ENCODE measurements around the gene MYO3A. TPM values are rescaled to one million over a fixed set of nuclear protein-coding genes. Genes with fewer than 3 reads are reported as not detected.
"Not testable (repeated sequence)": the region's sequence is repeated elsewhere in the genome, so short reads cannot be mapped to it uniquely, and the experiment has no call there.

Gene MYO3A
- total RNA-seq, 1 experiment from 2014 or later, result not detected

DNA sequence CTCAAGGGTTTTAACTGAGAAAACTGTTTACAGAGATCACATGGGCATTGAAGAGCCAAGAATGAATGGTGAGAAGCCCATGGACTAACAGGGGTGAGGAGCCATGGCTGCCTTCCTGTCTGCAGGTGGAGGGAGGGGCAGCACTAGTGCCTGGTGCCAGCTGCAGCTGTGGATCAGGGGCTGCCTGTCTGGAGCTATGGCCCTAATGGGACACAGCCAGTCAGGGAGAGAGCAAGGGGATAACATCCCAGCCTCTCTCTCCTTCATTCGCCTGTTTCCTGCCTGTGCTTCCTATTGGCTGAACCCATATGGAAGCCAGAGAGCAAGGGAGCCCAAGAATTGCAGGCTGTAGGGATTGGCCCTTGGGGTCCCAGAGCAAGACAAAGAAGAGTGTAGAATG, 156.7 kb downstream of the MYO3A start:
- H3K4me1 ChIP-seq (replicated peaks; ENCODE audit: insufficient read depth), result no peaks in the 10 kb centered on the region
- no peak for DNase-seq
- POLR2A ChIA-PET (ENCODE audit: unreplicated experiment), result no interaction called here
- CTCF ChIA-PET, result no interaction called here
- intact Hi-C loops (cut with micrococcal nuclease; ENCODE audit: unreplicated experiment), result no loop called here
- H3K9me2 ChIP-seq (ENCODE audit: insufficient read depth), result no peaks in the 10 kb centered on the region
- BruUV-seq (replicated peaks), result no TSS peak
- H4K20me1 ChIP-seq (ENCODE audit: insufficient read depth), result no peaks in the 10 kb centered on the region
- H3K27ac ChIP-seq, result no peak overlapping the region
- H2AFZ ChIP-seq, result no peak overlapping the region
- H3K79me2 ChIP-seq (ENCODE audit: low read depth), result no peaks in the 10 kb centered on the region
- no peak overlapping the region for H3K4me3 ChIP-seq
- H3K27me3 ChIP-seq (ENCODE audit: insufficient read depth, low read depth), result 0 out of 2 replicates have a peak, but pooled peaks cover 3% of the 10 kb centered on the region
- H3K9me3 ChIP-seq (ENCODE audit: insufficient read depth, low read depth), result no peaks in the 10 kb centered on the region
- TF ChIP-seq, protein P1, sequence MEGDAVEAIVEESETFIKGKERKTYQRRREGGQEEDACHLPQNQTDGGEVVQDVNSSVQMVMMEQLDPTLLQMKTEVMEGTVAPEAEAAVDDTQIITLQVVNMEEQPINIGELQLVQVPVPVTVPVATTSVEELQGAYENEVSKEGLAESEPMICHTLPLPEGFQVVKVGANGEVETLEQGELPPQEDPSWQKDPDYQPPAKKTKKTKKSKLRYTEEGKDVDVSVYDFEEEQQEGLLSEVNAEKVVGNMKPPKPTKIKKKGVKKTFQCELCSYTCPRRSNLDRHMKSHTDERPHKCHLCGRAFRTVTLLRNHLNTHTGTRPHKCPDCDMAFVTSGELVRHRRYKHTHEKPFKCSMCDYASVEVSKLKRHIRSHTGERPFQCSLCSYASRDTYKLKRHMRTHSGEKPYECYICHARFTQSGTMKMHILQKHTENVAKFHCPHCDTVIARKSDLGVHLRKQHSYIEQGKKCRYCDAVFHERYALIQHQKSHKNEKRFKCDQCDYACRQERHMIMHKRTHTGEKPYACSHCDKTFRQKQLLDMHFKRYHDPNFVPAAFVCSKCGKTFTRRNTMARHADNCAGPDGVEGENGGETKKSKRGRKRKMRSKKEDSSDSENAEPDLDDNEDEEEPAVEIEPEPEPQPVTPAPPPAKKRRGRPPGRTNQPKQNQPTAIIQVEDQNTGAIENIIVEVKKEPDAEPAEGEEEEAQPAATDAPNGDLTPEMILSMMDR (conservative IDR thresholded peaks at IDR 0.05), result no peak
- TF ChIP-seq EZH2 (IDR thresholded peaks at IDR 0.05; ENCODE audit: low read depth), result no peak
- no peaks in the 10 kb centered on the region for H3K36me3 ChIP-seq (ENCODE audit: low read depth)
- H3K4me2 ChIP-seq, result no peak overlapping the region
- H3F3A ChIP-seq (ENCODE audit: insufficient read depth, low read depth), result no peaks in the 10 kb centered on the region

DNA sequence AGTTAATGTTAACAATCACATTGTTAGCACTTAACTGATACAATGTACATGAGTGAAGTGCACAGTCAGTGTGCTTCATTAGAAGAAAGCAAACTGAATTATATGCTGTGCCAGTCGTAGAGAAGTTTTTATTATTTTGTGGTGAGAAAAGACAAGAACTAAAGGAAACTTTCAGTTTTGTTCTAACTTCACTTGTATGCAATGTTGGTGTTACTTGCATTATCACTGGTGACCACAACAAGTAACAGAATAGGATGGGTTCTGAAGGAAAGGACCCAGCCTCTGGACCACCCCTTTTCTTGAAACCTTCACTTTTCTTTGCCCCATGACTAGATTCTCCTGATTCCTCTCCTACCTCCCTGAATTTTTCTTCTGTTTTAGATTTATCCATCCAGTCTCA, 159.2 kb downstream of the MYO3A start:
- Histone ChIP-seq H3K27ac (no peak overlapping the region), H3K27me3 (ENCODE audit: insufficient read depth, low read depth) (0 out of 2 replicates have a peak, but pooled peaks cover 3% of the 10 kb centered on the region), H3F3A (ENCODE audit: insufficient read depth, low read depth) (no peaks in the 10 kb centered on the region), H2AFZ (no peak overlapping the region), H3K36me3 (ENCODE audit: low read depth) (no peaks in the 10 kb centered on the region), H3K9me2 (ENCODE audit: insufficient read depth) (no peaks in the 10 kb centered on the region), H3K9me3 (ENCODE audit: insufficient read depth, low read depth) (no peaks in the 10 kb centered on the region), H3K4me3 (no peak overlapping the region), H3K4me2 (no peak overlapping the region), H3K4me1 (replicated peaks; ENCODE audit: insufficient read depth) (no peaks in the 10 kb centered on the region), H4K20me1 (ENCODE audit: insufficient read depth) (no peaks in the 10 kb centered on the region), H3K79me2 (ENCODE audit: low read depth) (no peaks in the 10 kb centered on the region)
- BruUV-seq (replicated peaks), result no TSS peak
- CTCF ChIA-PET, result no interaction called here
- intact Hi-C loops (cut with micrococcal nuclease; ENCODE audit: unreplicated experiment), result no loop called here
- DNase-seq, result no peak
- POLR2A ChIA-PET (ENCODE audit: unreplicated experiment), result no interaction called here
- TF ChIP-seq EZH2 (IDR thresholded peaks at IDR 0.05; ENCODE audit: low read depth), result no peak
- TF ChIP-seq, protein P1 (conservative IDR thresholded peaks at IDR 0.05), result no peak

DNA sequence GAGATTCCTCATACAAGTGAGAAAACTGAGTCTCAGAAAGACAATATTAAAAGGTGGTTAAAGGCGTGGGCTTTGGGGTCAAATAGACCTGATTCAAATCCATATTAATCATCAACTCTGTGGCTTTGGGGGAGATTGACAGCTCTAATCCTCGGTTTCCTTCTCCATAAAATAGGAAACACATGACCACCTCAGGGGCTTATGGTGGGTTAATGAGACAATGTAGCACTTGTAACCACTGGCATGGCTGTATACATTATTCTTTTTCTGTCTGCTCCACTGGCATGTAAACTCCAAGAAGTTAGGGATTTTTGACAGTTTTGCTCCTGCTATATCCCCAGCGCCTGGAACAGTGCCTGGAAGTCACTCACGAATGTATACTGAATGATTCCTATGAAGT, 161.8 kb downstream of the MYO3A start:
- Histone ChIP-seq H3K4me3 (no peak overlapping the region), H3K9me3 (ENCODE audit: insufficient read depth, low read depth) (no peaks in the 10 kb centered on the region), H3K27ac (no peak overlapping the region), H3K27me3 (ENCODE audit: insufficient read depth, low read depth) (no peaks in the 10 kb centered on the region), H3K79me2 (ENCODE audit: low read depth) (no peaks in the 10 kb centered on the region), H3K4me2 (no peak overlapping the region), H3K4me1 (replicated peaks; ENCODE audit: insufficient read depth) (no peaks in the 10 kb centered on the region), H3K9me2 (ENCODE audit: insufficient read depth) (no peaks in the 10 kb centered on the region), H4K20me1 (ENCODE audit: insufficient read depth) (no peaks in the 10 kb centered on the region), H3K36me3 (ENCODE audit: low read depth) (no peaks in the 10 kb centered on the region), H2AFZ (no peak overlapping the region), H3F3A (ENCODE audit: insufficient read depth, low read depth) (no peaks in the 10 kb centered on the region)
- BruUV-seq (replicated peaks), result no TSS peak
- POLR2A ChIA-PET (ENCODE audit: unreplicated experiment), result no interaction called here
- intact Hi-C loops (cut with micrococcal nuclease; ENCODE audit: unreplicated experiment), result no loop called here
- CTCF ChIA-PET, result no interaction called here
- TF ChIP-seq, protein P1 (conservative IDR thresholded peaks at IDR 0.05), result no peak
- no peak for TF ChIP-seq EZH2 (IDR thresholded peaks at IDR 0.05; ENCODE audit: low read depth)
- no peak for DNase-seq

DNA sequence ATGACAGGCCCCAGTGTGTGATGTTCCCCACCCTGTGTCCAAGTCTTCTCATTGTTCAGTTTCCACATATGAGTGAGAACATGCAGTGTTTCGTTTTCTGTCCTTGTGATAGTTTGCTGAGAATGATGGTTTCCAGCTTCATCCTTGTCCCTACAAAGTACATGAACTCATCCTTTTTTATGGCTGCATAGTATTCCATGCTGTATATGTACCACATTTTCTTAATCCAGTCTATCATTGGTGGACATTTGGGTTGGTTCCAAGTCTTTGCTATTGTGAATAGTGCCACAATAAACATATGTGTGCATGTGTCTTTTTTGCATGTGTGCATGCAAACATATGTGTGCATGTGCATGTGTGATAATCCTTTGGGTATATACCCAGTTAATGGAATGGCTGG, 163.5 kb downstream of the MYO3A start:
- H3K9me2 ChIP-seq (ENCODE audit: insufficient read depth); H3K27ac ChIP-seq; POLR2A ChIA-PET (ENCODE audit: unreplicated experiment); H3K79me2 ChIP-seq (ENCODE audit: low read depth); H4K20me1 ChIP-seq (ENCODE audit: insufficient read depth); H3K9me3 ChIP-seq (ENCODE audit: insufficient read depth, low read depth); H3K4me1 ChIP-seq (replicated peaks; ENCODE audit: insufficient read depth); BruUV-seq (replicated peaks); H3K27me3 ChIP-seq (ENCODE audit: insufficient read depth, low read depth); H3K36me3 ChIP-seq (ENCODE audit: low read depth); H3K4me3 ChIP-seq; DNase-seq; intact Hi-C loops (cut with micrococcal nuclease; ENCODE audit: unreplicated experiment); CTCF ChIA-PET; H3K4me2 ChIP-seq; H3F3A ChIP-seq (ENCODE audit: insufficient read depth, low read depth); H2AFZ ChIP-seq: not testable (repeated sequence)

All from PC-9 (cell line).